Fibroblast of villous mesenchyme (primary cell): ENCODE results near the gene LDHA. TPM values are rescaled to one million over a fixed set of nuclear protein-coding genes. Genes with fewer than 3 reads are reported as not detected.

Experiments
- DNase-seq: peaks from one replicate; pipeline ENCODE4 v3.0.0-alpha.2; 2010; ENCODE audit warnings: low read depth
- H3K4me3 ChIP-seq: 2 replicates; pipeline ENCODE4 v1.5.1; 2011; ENCODE audit warnings: low read depth, mild to moderate bottlenecking, low read length
- CTCF ChIP-seq: IDR thresholded peaks from 2 replicates; pipeline ENCODE4 v1.5.1; 2012; ENCODE audit warnings: low read depth, mild to moderate bottlenecking, low read length; ENCODE audit not compliant: insufficient read depth
- total RNA-seq: library from RNA; depleted of rRNA; stranded (reverse); fragments of >200 nt; gene quantifications from 2 replicates; pipeline ENCODE4 v1.2.3, GENCODE V29; 2012

Gene LDHA
- total RNA-seq, 1 donor: 586 TPM

GRCh38 chr11:18374956-18375355 is 19.4 kb upstream of the LDHA start:
- TF ChIP-seq CTCF: no peak

GRCh38 chr11:18375941-18376340 is 18.4 kb upstream of the LDHA start:
- no peak overlapping the region for H3K4me3 ChIP-seq
- DNase-seq: no peak
- no peak for TF ChIP-seq CTCF

More at GRCh38 chr11:18374956-18375355, 19.4 kb upstream of the LDHA start:
- no peak overlapping the region for H3K4me3 ChIP-seq
- DNase-seq: no peak

- no peak for TF ChIP-seq CTCF
- no peak for DNase-seq
- H3K4me3 ChIP-seq: no peak overlapping the region
These were observed 15.2 kb upstream of the LDHA start for GRCh38 chr11:18379201-18379600.

- H3K4me3 ChIP-seq: peak overlapping the region; percentile 18
- peak; percentile 3 for TF ChIP-seq CTCF
- DNase-seq: peak; percentile 99
These were observed 10.8 kb upstream of the LDHA start for GRCh38 chr11:18383388-18384156.

- DNase-seq: peak; percentile 97
- no peak overlapping the region for H3K4me3 ChIP-seq
- no peak for TF ChIP-seq CTCF
These were observed 10.2 kb upstream of the LDHA start for GRCh38 chr11:18384157-18384641.

- no peak for TF ChIP-seq CTCF
- no peak for DNase-seq
- H3K4me3 ChIP-seq: no peak overlapping the region
These were observed 4.3 kb upstream of the LDHA start for GRCh38 chr11:18390088-18390487.
